ENCODE results near the gene RBM17. TPM values are rescaled to one million over a fixed set of nuclear protein-coding genes. Genes with fewer than 3 reads are reported as not detected.

RBM17 gene
- total RNA-seq, 1 experiment from 2014 or later = 133 TPM

GRCh38 chr10:6054884-6055283 is 34.0 kb upstream of the RBM17 start:
- H3K4me3 Mint-ChIP-seq (ENCODE audit: low read depth, unreplicated experiment) = no peak overlapping the region
- H3K27ac Mint-ChIP-seq (ENCODE audit: unreplicated experiment) = no peak overlapping the region
- no peak for TF ChIP-seq CTCF (IDR thresholded peaks at IDR 0.05; ENCODE audit: unreplicated experiment)
- H3K27me3 Mint-ChIP-seq (ENCODE audit: unreplicated experiment) = peaks cover 39% of the 10 kb centered on the region
- peaks cover 10% of the 10 kb centered on the region for H3K36me3 Mint-ChIP-seq (ENCODE audit: insufficient read depth, unreplicated experiment)
- no TSS peak for BruUV-seq (replicated peaks)
- CTCF ChIA-PET = no interaction called here
- peaks cover 40% of the 10 kb centered on the region for H3K4me1 Mint-ChIP-seq (ENCODE audit: low read depth, unreplicated experiment)
- no peaks in the 10 kb centered on the region for H3K9me3 Mint-ChIP-seq (ENCODE audit: low read depth, unreplicated experiment)
- intact Hi-C loops (cut with micrococcal nuclease; ENCODE audit: unreplicated experiment) = no loop called here
- DNase-seq = no peak

GRCh38 chr10:6055929-6056328 is 32.9 kb upstream of the RBM17 start:
- CTCF ChIA-PET = no interaction called here
- H3K9me3 Mint-ChIP-seq (ENCODE audit: low read depth, unreplicated experiment) = no peaks in the 10 kb centered on the region
- DNase-seq = no peak
- intact Hi-C loops (cut with micrococcal nuclease; ENCODE audit: unreplicated experiment) = no loop called here
- peaks cover 32% of the 10 kb centered on the region for H3K4me1 Mint-ChIP-seq (ENCODE audit: low read depth, unreplicated experiment)
- peaks cover 41% of the 10 kb centered on the region for H3K27me3 Mint-ChIP-seq (ENCODE audit: unreplicated experiment)
- no peak for TF ChIP-seq CTCF (IDR thresholded peaks at IDR 0.05; ENCODE audit: unreplicated experiment)
- H3K4me3 Mint-ChIP-seq (ENCODE audit: low read depth, unreplicated experiment) = no peak overlapping the region
- H3K36me3 Mint-ChIP-seq (ENCODE audit: insufficient read depth, unreplicated experiment) = peaks cover 10% of the 10 kb centered on the region
- no peak overlapping the region for H3K27ac Mint-ChIP-seq (ENCODE audit: unreplicated experiment)
- BruUV-seq (replicated peaks) = no TSS peak

- peaks cover 41% of the 10 kb centered on the region for H3K27me3 Mint-ChIP-seq (ENCODE audit: unreplicated experiment)
- H3K36me3 Mint-ChIP-seq (ENCODE audit: insufficient read depth, unreplicated experiment) = peaks cover 10% of the 10 kb centered on the region
- peaks cover 30% of the 10 kb centered on the region for H3K4me1 Mint-ChIP-seq (ENCODE audit: low read depth, unreplicated experiment)
- no peak overlapping the region for H3K27ac Mint-ChIP-seq (ENCODE audit: unreplicated experiment)
- BruUV-seq (replicated peaks) = no TSS peak
- no peaks in the 10 kb centered on the region for H3K9me3 Mint-ChIP-seq (ENCODE audit: low read depth, unreplicated experiment)
- no peak overlapping the region for H3K4me3 Mint-ChIP-seq (ENCODE audit: low read depth, unreplicated experiment)
- no peak for DNase-seq
- intact Hi-C loops (cut with micrococcal nuclease; ENCODE audit: unreplicated experiment) = no loop called here
- TF ChIP-seq CTCF (IDR thresholded peaks at IDR 0.05; ENCODE audit: unreplicated experiment) = no peak
- CTCF ChIA-PET = no interaction called here
Observed at GRCh38 chr10:6056411-6057135, 32.3 kb upstream of the RBM17 start.

GRCh38 chr10:6058682-6059475 is 30.0 kb upstream of the RBM17 start:
- no TSS peak for BruUV-seq (replicated peaks)
- no peaks in the 10 kb centered on the region for H3K9me3 Mint-ChIP-seq (ENCODE audit: low read depth, unreplicated experiment)
- H3K36me3 Mint-ChIP-seq (ENCODE audit: insufficient read depth, unreplicated experiment) = peaks cover under 1% of the 10 kb centered on the region
- CTCF ChIA-PET = no interaction called here
- TF ChIP-seq CTCF (IDR thresholded peaks at IDR 0.05; ENCODE audit: unreplicated experiment) = no peak
- no peak for DNase-seq
- intact Hi-C loops (cut with micrococcal nuclease; ENCODE audit: unreplicated experiment) = no loop called here
- no peak overlapping the region for H3K4me3 Mint-ChIP-seq (ENCODE audit: low read depth, unreplicated experiment)
- H3K27me3 Mint-ChIP-seq (ENCODE audit: unreplicated experiment) = peaks cover 41% of the 10 kb centered on the region
- no peak overlapping the region for H3K27ac Mint-ChIP-seq (ENCODE audit: unreplicated experiment)
- peaks cover 12% of the 10 kb centered on the region for H3K4me1 Mint-ChIP-seq (ENCODE audit: low read depth, unreplicated experiment)
